Measurements from ENCODE around the gene MNAT1.

The MNAT1 gene

GRCh38 chr14:60944204-60944603 lies 209.6 kb downstream of the MNAT1 start:
- Histone ChIP-seq H3K27me3 (ENCODE audit: control insufficient read depth, insufficient read depth, low read length) (no peaks in the 10 kb centered on the region), H3K9me3 (ENCODE audit: control insufficient read depth, low read length) (no peaks in the 10 kb centered on the region), H3K4me1 (peaks cover 9% of the 10 kb centered on the region), H2AFZ (no peak overlapping the region), H3K27ac (no peak overlapping the region), H3K9ac (no peak overlapping the region), H3K4me2 (ENCODE audit: low read length) (no peak overlapping the region), H3K4me3 (ENCODE audit: low read depth, low read length) (no peak overlapping the region), H3K79me2 (peaks cover 2% of the 10 kb centered on the region), H3K36me3 (ENCODE audit: control insufficient read depth, insufficient read depth, low read length) (no peaks in the 10 kb centered on the region)
- TF ChIP-seq, protein P1, sequence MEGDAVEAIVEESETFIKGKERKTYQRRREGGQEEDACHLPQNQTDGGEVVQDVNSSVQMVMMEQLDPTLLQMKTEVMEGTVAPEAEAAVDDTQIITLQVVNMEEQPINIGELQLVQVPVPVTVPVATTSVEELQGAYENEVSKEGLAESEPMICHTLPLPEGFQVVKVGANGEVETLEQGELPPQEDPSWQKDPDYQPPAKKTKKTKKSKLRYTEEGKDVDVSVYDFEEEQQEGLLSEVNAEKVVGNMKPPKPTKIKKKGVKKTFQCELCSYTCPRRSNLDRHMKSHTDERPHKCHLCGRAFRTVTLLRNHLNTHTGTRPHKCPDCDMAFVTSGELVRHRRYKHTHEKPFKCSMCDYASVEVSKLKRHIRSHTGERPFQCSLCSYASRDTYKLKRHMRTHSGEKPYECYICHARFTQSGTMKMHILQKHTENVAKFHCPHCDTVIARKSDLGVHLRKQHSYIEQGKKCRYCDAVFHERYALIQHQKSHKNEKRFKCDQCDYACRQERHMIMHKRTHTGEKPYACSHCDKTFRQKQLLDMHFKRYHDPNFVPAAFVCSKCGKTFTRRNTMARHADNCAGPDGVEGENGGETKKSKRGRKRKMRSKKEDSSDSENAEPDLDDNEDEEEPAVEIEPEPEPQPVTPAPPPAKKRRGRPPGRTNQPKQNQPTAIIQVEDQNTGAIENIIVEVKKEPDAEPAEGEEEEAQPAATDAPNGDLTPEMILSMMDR (IDR thresholded peaks at IDR 0.05): no peak

DNA sequence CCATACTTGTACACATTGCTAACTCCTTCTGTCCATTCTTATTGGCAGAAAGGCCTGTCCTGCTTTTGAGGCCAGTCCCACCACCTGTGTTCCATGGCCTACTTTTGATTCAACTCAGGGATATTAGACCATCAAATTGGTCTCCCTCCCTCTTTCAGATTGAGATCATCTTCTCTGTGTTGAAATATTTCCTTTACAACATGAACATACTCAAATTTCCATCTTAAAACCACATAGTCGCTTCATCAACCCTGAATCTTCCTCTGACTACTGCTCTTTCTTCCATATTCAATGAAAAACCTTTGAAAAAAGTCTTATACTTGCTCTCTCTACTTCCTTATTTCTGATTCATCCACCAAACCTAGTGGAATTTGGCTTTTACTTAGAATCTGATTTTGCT lies 211.4 kb downstream of the MNAT1 start:
- no peak overlapping the region for H2AFZ ChIP-seq
- H3K4me1 ChIP-seq: peaks cover 9% of the 10 kb centered on the region
- H3K9ac ChIP-seq: no peak overlapping the region
- no peak overlapping the region for H3K4me3 ChIP-seq (ENCODE audit: low read depth, low read length)
- no peaks in the 10 kb centered on the region for H3K9me3 ChIP-seq (ENCODE audit: control insufficient read depth, low read length)
- no peak overlapping the region for H3K27ac ChIP-seq
- peaks cover 5% of the 10 kb centered on the region for H3K79me2 ChIP-seq
- H3K36me3 ChIP-seq (ENCODE audit: control insufficient read depth, insufficient read depth, low read length): no peaks in the 10 kb centered on the region
- no peak overlapping the region for H3K4me2 ChIP-seq (ENCODE audit: low read length)
- no peaks in the 10 kb centered on the region for H3K27me3 ChIP-seq (ENCODE audit: control insufficient read depth, insufficient read depth, low read length)
- TF ChIP-seq, protein P1 (IDR thresholded peaks at IDR 0.05): no peak

DNA sequence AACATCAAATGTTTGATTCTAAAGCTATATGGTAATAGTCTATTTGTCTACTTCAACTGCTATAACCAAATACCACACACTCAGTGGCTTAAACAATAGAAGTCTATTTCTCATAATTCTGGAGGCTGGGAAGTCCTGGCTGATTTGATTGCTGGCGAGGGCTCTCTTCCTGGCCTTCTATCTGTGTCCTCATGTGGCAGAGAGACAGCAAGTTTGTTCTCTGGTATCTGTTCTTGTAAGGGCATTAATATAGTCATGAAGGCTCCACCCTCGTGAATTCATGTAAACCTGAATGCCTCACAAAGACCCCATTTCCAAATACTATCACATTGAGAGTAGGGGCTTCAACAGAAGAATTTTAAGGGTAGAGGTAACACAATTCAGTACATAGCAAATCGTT lies 212.2 kb downstream of the MNAT1 start:
- Histone ChIP-seq H3K36me3 (ENCODE audit: control insufficient read depth, insufficient read depth, low read length) (no peaks in the 10 kb centered on the region), H3K4me3 (ENCODE audit: low read depth, low read length) (no peak overlapping the region), H3K4me2 (ENCODE audit: low read length) (no peak overlapping the region), H3K9ac (no peak overlapping the region), H3K4me1 (peaks cover 9% of the 10 kb centered on the region), H2AFZ (no peak overlapping the region), H3K79me2 (peaks cover 5% of the 10 kb centered on the region), H3K27me3 (ENCODE audit: control insufficient read depth, insufficient read depth, low read length) (no peaks in the 10 kb centered on the region), H3K27ac (no peak overlapping the region), H3K9me3 (ENCODE audit: control insufficient read depth, low read length) (no peaks in the 10 kb centered on the region)
- TF ChIP-seq, protein P1 (IDR thresholded peaks at IDR 0.05): no peak

DNA sequence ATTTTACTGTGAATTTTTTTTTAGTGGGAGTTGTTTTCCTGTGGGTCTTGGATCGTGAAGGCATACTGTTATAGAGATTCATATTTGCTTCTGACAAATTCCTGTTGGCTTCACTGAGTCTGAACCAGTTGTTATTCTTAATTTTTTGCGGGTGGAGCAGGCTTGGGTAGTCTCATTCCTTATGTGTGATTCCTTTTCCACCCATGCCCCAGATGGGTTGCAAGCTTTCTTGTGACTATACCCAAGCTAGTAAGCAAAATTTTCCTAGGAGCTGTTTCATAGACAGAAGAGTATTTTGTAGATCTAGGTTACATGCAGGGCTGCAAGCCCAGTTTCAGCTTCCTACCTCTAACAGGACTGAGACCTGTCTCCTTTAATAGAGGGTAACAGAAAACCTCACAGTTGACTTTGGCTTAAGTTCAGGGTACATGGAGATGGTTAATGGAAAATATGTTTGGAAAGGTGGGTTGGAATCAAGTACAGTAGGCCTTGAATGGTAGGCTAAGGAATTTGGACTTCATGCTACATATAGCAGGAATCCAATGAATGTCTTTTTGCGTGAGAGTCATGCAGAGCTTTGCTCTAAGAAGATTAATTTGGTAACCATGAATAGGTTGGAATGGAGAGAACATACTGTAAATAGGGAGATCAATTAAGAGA lies 217.3 kb downstream of the MNAT1 start:
- Histone ChIP-seq H3K4me2 (ENCODE audit: low read length) (no peak overlapping the region), H3K27me3 (ENCODE audit: control insufficient read depth, insufficient read depth, low read length) (no peaks in the 10 kb centered on the region), H3K9ac (no peak overlapping the region), H2AFZ (no peak overlapping the region), H3K27ac (no peak overlapping the region), H3K79me2 (peaks cover 18% of the 10 kb centered on the region), H3K4me1 (no peaks in the 10 kb centered on the region), H3K4me3 (ENCODE audit: low read depth, low read length) (no peak overlapping the region), H3K36me3 (ENCODE audit: control insufficient read depth, insufficient read depth, low read length) (no peaks in the 10 kb centered on the region), H3K9me3 (ENCODE audit: control insufficient read depth, low read length) (peaks cover 3% of the 10 kb centered on the region)
- TF ChIP-seq, protein P1 (IDR thresholded peaks at IDR 0.05): no peak

- TF ChIP-seq, protein P1 (IDR thresholded peaks at IDR 0.05): no peak
- no peak overlapping the region for H3K9ac ChIP-seq
- no peak overlapping the region for H2AFZ ChIP-seq
- peaks cover 3% of the 10 kb centered on the region for H3K9me3 ChIP-seq (ENCODE audit: control insufficient read depth, low read length)
- H3K27me3 ChIP-seq (ENCODE audit: control insufficient read depth, insufficient read depth, low read length): no peaks in the 10 kb centered on the region
- no peak overlapping the region for H3K4me2 ChIP-seq (ENCODE audit: low read length)
- H3K36me3 ChIP-seq (ENCODE audit: control insufficient read depth, insufficient read depth, low read length): no peaks in the 10 kb centered on the region
- H3K4me3 ChIP-seq (ENCODE audit: low read depth, low read length): no peak overlapping the region
- H3K79me2 ChIP-seq: peaks cover 33% of the 10 kb centered on the region
- no peaks in the 10 kb centered on the region for H3K4me1 ChIP-seq
- H3K27ac ChIP-seq: no peak overlapping the region
These were observed 221.6 kb downstream of the MNAT1 start for GRCh38 chr14:60956202-60956601.
